ENCODE measurements around the gene GSK3B.

The GSK3B gene

GRCh38 chr3:120130656-120131055 is 36.4 kb upstream of the GSK3B start:
- in situ Hi-C loops (cut with HindIII; ENCODE audit: low sequenced_read_pairs): no loop called here
- TF ChIP-seq, protein P1, sequence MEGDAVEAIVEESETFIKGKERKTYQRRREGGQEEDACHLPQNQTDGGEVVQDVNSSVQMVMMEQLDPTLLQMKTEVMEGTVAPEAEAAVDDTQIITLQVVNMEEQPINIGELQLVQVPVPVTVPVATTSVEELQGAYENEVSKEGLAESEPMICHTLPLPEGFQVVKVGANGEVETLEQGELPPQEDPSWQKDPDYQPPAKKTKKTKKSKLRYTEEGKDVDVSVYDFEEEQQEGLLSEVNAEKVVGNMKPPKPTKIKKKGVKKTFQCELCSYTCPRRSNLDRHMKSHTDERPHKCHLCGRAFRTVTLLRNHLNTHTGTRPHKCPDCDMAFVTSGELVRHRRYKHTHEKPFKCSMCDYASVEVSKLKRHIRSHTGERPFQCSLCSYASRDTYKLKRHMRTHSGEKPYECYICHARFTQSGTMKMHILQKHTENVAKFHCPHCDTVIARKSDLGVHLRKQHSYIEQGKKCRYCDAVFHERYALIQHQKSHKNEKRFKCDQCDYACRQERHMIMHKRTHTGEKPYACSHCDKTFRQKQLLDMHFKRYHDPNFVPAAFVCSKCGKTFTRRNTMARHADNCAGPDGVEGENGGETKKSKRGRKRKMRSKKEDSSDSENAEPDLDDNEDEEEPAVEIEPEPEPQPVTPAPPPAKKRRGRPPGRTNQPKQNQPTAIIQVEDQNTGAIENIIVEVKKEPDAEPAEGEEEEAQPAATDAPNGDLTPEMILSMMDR (IDR thresholded peaks at IDR 0.05; ENCODE audit: low read depth, low read length): no peak
- DNase-seq (ENCODE audit: low read depth, low spot score): no peak

DNA sequence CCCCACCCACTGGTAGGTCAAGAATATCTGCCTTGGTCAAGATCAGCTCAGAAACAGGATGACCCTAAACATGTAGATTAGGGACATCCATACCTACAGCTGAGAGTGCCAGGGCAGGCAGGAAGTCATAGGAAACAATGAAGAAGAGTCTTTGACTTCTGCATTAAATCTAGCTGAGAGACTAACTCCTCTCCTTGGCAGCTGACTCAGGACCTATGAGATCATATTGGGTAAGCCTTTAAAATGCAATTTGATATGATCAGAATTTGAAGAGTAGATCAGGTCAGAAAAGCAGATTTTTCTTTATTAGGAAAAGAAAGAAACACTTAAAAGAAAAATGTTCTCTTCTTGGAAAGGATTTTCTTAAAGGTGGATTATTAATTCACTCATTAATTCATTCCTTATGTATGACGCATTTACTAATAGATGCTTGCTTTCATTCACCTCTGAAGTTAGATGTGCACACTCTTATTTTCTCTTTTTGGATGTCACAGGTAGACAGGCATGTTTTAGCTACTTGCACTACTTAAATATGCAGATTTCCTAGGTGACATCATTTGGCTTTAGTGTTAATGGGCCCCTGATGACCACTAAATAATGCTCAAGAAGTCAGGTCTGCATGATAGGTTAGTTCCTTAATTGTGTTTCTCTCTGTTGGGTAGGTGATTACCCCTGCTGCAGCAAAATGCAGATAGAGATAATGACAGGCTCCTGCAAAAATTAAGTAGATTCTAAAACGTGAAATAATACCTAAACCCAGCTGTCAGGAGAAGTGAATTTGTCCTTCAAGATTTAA is 35.7 kb upstream of the GSK3B start:
- TF ChIP-seq, protein P1 (IDR thresholded peaks at IDR 0.05; ENCODE audit: low read depth, low read length): no peak
- in situ Hi-C loops (cut with HindIII; ENCODE audit: low sequenced_read_pairs): no loop called here
- DNase-seq (ENCODE audit: low read depth, low spot score): peak; percentile 9
- no peak overlapping the region for H3K4me3 ChIP-seq (ENCODE audit: low read depth, low read length)

More at GRCh38 chr3:120130656-120131055, 36.4 kb upstream of the GSK3B start:
- no peak overlapping the region for H3K4me3 ChIP-seq (ENCODE audit: low read depth, low read length)

DNA sequence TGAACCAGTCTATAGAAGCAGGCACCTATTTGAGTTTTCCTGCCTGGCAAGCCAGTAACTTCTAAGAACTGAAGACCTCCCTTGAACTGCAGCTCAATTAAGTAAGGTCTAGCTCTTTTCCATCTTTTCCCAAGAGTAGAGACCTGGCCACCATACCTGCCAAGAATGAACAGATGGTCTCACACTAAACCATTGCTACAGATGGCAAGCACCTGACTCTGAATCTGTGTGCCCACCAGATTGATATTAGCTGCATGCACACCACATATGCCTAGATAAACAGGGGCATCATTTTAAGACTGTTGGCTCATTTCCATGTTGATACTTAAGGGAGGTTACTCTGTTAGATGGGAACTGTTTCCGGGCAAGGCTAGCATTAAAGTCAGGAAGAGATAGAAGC is 34.8 kb upstream of the GSK3B start:
- DNase-seq (ENCODE audit: low read depth, low spot score): no peak
- in situ Hi-C loops (cut with HindIII; ENCODE audit: low sequenced_read_pairs): no loop called here
- TF ChIP-seq, protein P1 (IDR thresholded peaks at IDR 0.05; ENCODE audit: low read depth, low read length): no peak
- H3K4me3 ChIP-seq (ENCODE audit: low read depth, low read length): no peak overlapping the region

DNA sequence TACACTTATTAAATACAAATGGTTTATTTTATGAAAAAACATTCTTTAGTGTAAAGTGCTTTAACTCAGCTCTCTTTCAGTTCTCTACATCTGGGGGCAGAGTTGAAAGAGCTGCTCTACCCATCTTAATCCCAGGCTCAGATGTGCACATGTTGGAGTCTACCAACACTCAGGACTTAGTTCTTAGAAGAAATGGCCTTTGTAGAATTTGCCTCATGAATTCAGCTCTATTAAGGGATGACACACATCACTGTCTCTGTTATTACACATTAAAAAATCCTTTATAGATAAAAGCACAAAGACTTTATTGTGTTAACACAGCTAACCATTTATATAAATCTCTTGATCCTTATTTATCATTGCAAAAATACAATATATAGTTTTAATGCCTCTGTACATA is 31.7 kb upstream of the GSK3B start:
- in situ Hi-C loops (cut with HindIII; ENCODE audit: low sequenced_read_pairs): no loop called here
- no peak for DNase-seq (ENCODE audit: low read depth, low spot score)
- TF ChIP-seq, protein P1 (IDR thresholded peaks at IDR 0.05; ENCODE audit: low read depth, low read length): no peak
- H3K4me3 ChIP-seq (ENCODE audit: low read depth, low read length): no peak overlapping the region

- DNase-seq (ENCODE audit: low read depth, low spot score): no peak
- H3K4me3 ChIP-seq (ENCODE audit: low read depth, low read length): no peak overlapping the region
- in situ Hi-C loops (cut with HindIII; ENCODE audit: low sequenced_read_pairs): no loop called here
- TF ChIP-seq, protein P1 (IDR thresholded peaks at IDR 0.05; ENCODE audit: low read depth, low read length): no peak
Observed at GRCh38 chr3:120119846-120120510, 25.7 kb upstream of the GSK3B start.

GRCh38 chr3:120114981-120115380 is 20.7 kb upstream of the GSK3B start:
- TF ChIP-seq, protein P1 (IDR thresholded peaks at IDR 0.05; ENCODE audit: low read depth, low read length): no peak
- in situ Hi-C loops (cut with HindIII; ENCODE audit: low sequenced_read_pairs): no loop called here
- no peak for DNase-seq (ENCODE audit: low read depth, low spot score)
- no peak overlapping the region for H3K4me3 ChIP-seq (ENCODE audit: low read depth, low read length)

Data from astrocyte of the spinal cord (primary cell).